ENCODE results near the gene PPP2R3A.

- TF ChIP-seq EZH2 (IDR thresholded peaks at IDR 0.05; ENCODE audit: low read depth, unreplicated experiment), result no peak
- no peak for TF ChIP-seq CTCF (conservative IDR thresholded peaks at IDR 0.05; ENCODE audit: low read depth in 2 of 2)
- TF ChIP-seq POLR2AphosphoS5 (IDR thresholded peaks at IDR 0.05; ENCODE audit: low read depth), result no peak
- no peak for TF ChIP-seq REST (IDR thresholded peaks at IDR 0.05; ENCODE audit: unreplicated experiment)
- no peak for TF ChIP-seq JUNB (IDR thresholded peaks at IDR 0.05; ENCODE audit: unreplicated experiment)
- no peak for TF ChIP-seq CREB1 (CRISPR knock-in tag; IDR thresholded peaks at IDR 0.05; ENCODE audit: low read depth)
- TF ChIP-seq NANOG (IDR thresholded peaks at IDR 0.05; ENCODE audit: borderline replicate concordance), result no peak
- TF ChIP-seq STAT1 (IDR thresholded peaks at IDR 0.05; ENCODE audit: unreplicated experiment), result no peak
Observed at GRCh38 chr3:135965129-135965505, 411 bp upstream of the PPP2R3A start.
